NB4 (cell line): ENCODE results near the gene DPEP2.

Experiments used
- DNase-seq: peaks from one replicate; pipeline ENCODE4 v3.0.0; 2010; ENCODE audit warnings: low read depth
- H3K4me3 ChIP-seq: one replicate; pipeline ENCODE4 v1.5.1; 2011; ENCODE audit warnings: mild to moderate bottlenecking, low read depth, low read length, moderate library complexity
- CTCF ChIP-seq: IDR thresholded peaks from one replicate; pipeline ENCODE4 v1.5.1; 2012; ENCODE audit warnings: low read depth, low read length
- MAX ChIP-seq: IDR thresholded peaks from 2 replicates; pipeline ENCODE4 v1.6.1; 2011; ENCODE audit warnings: low read depth, low read length
- MYC ChIP-seq: IDR thresholded peaks from 2 replicates; pipeline ENCODE4 v1.6.1; 2011; ENCODE audit warnings: low read depth, low read length
- POLR2A ChIP-seq: IDR thresholded peaks from 2 replicates; pipeline ENCODE4 v1.6.1; 2011; ENCODE audit warnings: mild to moderate bottlenecking; ENCODE audit not compliant: insufficient read length; ENCODE audit errors: extremely low read depth

DPEP2 gene

GRCh38 chr16:67964477-67965131 is 34.7 kb downstream of the DPEP2 start:
- TF ChIP-seq MYC, result no peak
- TF ChIP-seq POLR2A, result no peak
- no peak for TF ChIP-seq CTCF
- TF ChIP-seq MAX, result no peak
- H3K4me3 ChIP-seq, result no peak overlapping the region
- no peak for DNase-seq

GRCh38 chr16:67963662-67964321 is 35.5 kb downstream of the DPEP2 start:
- no peak for TF ChIP-seq POLR2A
- no peak for TF ChIP-seq MAX
- no peak overlapping the region for H3K4me3 ChIP-seq

GRCh38 chr16:67963292-67963661 is 36.0 kb downstream of the DPEP2 start:
- H3K4me3 ChIP-seq, result no peak overlapping the region
- DNase-seq, result no peak
- TF ChIP-seq MYC, result no peak
- TF ChIP-seq MAX, result no peak
- TF ChIP-seq POLR2A, result no peak
- no peak for TF ChIP-seq CTCF

More at GRCh38 chr16:67963662-67964321, 35.5 kb downstream of the DPEP2 start:
- no peak for DNase-seq

GRCh38 chr16:67962135-67962534 is 37.1 kb downstream of the DPEP2 start:
- no peak for DNase-seq
- no peak overlapping the region for H3K4me3 ChIP-seq
- no peak for TF ChIP-seq MAX
- no peak for TF ChIP-seq CTCF
- no peak for TF ChIP-seq POLR2A
- no peak for TF ChIP-seq MYC

GRCh38 chr16:67961551-67961957 is 37.7 kb downstream of the DPEP2 start:
- no peak overlapping the region for H3K4me3 ChIP-seq
- no peak for TF ChIP-seq MAX
- no peak for TF ChIP-seq POLR2A
- no peak for TF ChIP-seq MYC
- no peak for TF ChIP-seq CTCF
- no peak for DNase-seq

- TF ChIP-seq POLR2A (no peak), CTCF (no peak), MYC (no peak), MAX (no peak)
- no peak for DNase-seq
These were observed 39.6 kb downstream of the DPEP2 start for GRCh38 chr16:67959536-67960329.

More at GRCh38 chr16:67959536-67960329, 39.6 kb downstream of the DPEP2 start:
- no peak overlapping the region for H3K4me3 ChIP-seq
